HepG2 (cell line): Measurements from ENCODE around the gene FAM174B. TPM values are rescaled to one million over a fixed set of nuclear protein-coding genes. Genes with fewer than 3 reads are reported as not detected.

ENCODE experiments used
- ESRRA ChIP-seq: sonication (generic); formaldehyde crosslinking; IDR thresholded peaks from 2 replicates; pipeline ENCODE4 v1.5.1; 2020; ENCODE audit warnings: mild to moderate bottlenecking, low read depth, missing genetic modification reagents
- HMGA1 ChIP-seq: sonication (generic); formaldehyde crosslinking; conservative IDR thresholded peaks from 2 replicates; pipeline ENCODE4 v1.4.0; 2020; ENCODE audit warnings: missing genetic modification reagents
- HOXA9 ChIP-seq: sonication (generic); formaldehyde crosslinking; IDR thresholded peaks from 2 replicates; pipeline ENCODE4 v1.8.1; 2022; ENCODE audit warnings: missing genetic modification reagents, mild to moderate bottlenecking, moderate library complexity, borderline replicate concordance
- MAFG ChIP-seq: sonication (generic); formaldehyde crosslinking; IDR thresholded peaks from 2 replicates; pipeline ENCODE4 v1.5.1; 2020; ENCODE audit warnings: mild to moderate bottlenecking, missing genetic modification reagents
- MTA3 ChIP-seq: sonication (generic); formaldehyde crosslinking; IDR thresholded peaks from 2 replicates; pipeline ENCODE4 v1.4.0; 2020; ENCODE audit warnings: missing genetic modification reagents
- MXD4 ChIP-seq: IDR thresholded peaks from 2 replicates; pipeline ENCODE4 v1.6.1; 2016; ENCODE audit warnings: mild to moderate bottlenecking, missing biosample characterization, missing genetic modification reagents
- RARA ChIP-seq: IDR thresholded peaks from 2 replicates; pipeline ENCODE4 v1.6.1; 2016; ENCODE audit warnings: missing genetic modification reagents, missing compliant biosample characterization
- SOX5 ChIP-seq: IDR thresholded peaks from 2 replicates; pipeline ENCODE4 v1.6.1; 2016; ENCODE audit warnings: borderline replicate concordance
- TP53 ChIP-seq: sonication (generic); formaldehyde crosslinking; conservative IDR thresholded peaks from 2 replicates; pipeline ENCODE4 v1.4.0; 2020; ENCODE audit warnings: missing genetic modification reagents
- XBP1 ChIP-seq: sonication (generic); formaldehyde crosslinking; IDR thresholded peaks from 2 replicates; pipeline ENCODE4 v1.5.0; 2020; ENCODE audit warnings: missing genetic modification reagents
- YEATS4 ChIP-seq: sonication (generic); formaldehyde crosslinking; IDR thresholded peaks from 2 replicates; pipeline ENCODE4 v1.4.0; 2020; ENCODE audit warnings: missing genetic modification reagents, borderline replicate concordance
- ZBTB38 ChIP-seq: sonication (generic); formaldehyde crosslinking; IDR thresholded peaks from 2 replicates; pipeline ENCODE4 v1.5.1; 2020; ENCODE audit warnings: mild to moderate bottlenecking, missing genetic modification reagents
- ZBTB42 ChIP-seq: sonication (generic); formaldehyde crosslinking; IDR thresholded peaks from 2 replicates; pipeline ENCODE4 v1.5.0; 2020; ENCODE audit warnings: mild to moderate bottlenecking, missing genetic modification reagents
- ZNF530 ChIP-seq: sonication (generic); formaldehyde crosslinking; IDR thresholded peaks from 2 replicates; pipeline ENCODE4 v1.5.0; 2020; ENCODE audit warnings: low read depth, mild to moderate bottlenecking, missing genetic modification reagents
- polyA plus RNA-seq, 8 experiments: library from polyadenylated mRNA; depleted of rRNA in 3 of 8; stranded (reverse) in 7 of 8; unstranded in 1 of 8; fragments of >200 nt; fragmentation: Illumina TruSeq in 4 of 8; extraction: Trizol in 4 of 8; gene quantifications; 2 replicates each; pipeline versions ENCODE4 v1.2.1 to v1.2.3, GENCODE V29; 2011 to 2016; ENCODE audit warnings: low read depth in 4 of 8, missing spikeins in 1 of 8, mixed read lengths in 1 of 8; ENCODE audit not compliant: insufficient read depth in 1 of 8
- total RNA-seq, 5 experiments: library from RNA; depleted of rRNA; stranded (reverse); fragments of >200 nt; fragmentation: Illumina TruSeq; extraction: Trizol; gene quantifications; 2 replicates each; pipeline ENCODE4 v1.2.3, GENCODE V29; 2016; ENCODE audit warnings: low read depth in 1 of 5
- TF ChIP-seq, protein P1 (sequence below): sonication (generic); formaldehyde crosslinking; IDR thresholded peaks from 2 replicates; pipeline ENCODE4 v1.4.0; 2020; ENCODE audit warnings: low read depth, mild to moderate bottlenecking, missing genetic modification reagents
- TF ChIP-seq, protein P2 (sequence below): sonication (generic); formaldehyde crosslinking; IDR thresholded peaks from 2 replicates; pipeline ENCODE4 v1.4.0; 2020; ENCODE audit warnings: mild to moderate bottlenecking, missing genetic modification reagents
- TF ChIP-seq, protein P3 (sequence below): sonication (generic); formaldehyde crosslinking; IDR thresholded peaks from 2 replicates; pipeline ENCODE4 v1.4.0; 2020; ENCODE audit warnings: missing genetic modification reagents
- TF ChIP-seq, protein P4 (sequence below): sonication (generic); formaldehyde crosslinking; IDR thresholded peaks from 2 replicates; pipeline ENCODE4 v1.4.0; 2020; ENCODE audit warnings: missing genetic modification reagents
- TF ChIP-seq, protein P5 (sequence below): sonication (generic); formaldehyde crosslinking; IDR thresholded peaks from 2 replicates; pipeline ENCODE4 v1.9.0; 2022; ENCODE audit warnings: missing genetic modification reagents, mild to moderate bottlenecking, borderline replicate concordance
- TF ChIP-seq, protein P6 (sequence below): sonication (generic); formaldehyde crosslinking; IDR thresholded peaks from 2 replicates; pipeline ENCODE4 v1.4.0; 2020; ENCODE audit warnings: mild to moderate bottlenecking, missing genetic modification reagents

FAM174B gene
- total and polyA plus RNA-seq, 2 of the 13 experiments (the other 11 are each of a cell fraction or from before 2014, with no cell fraction given), result 0.90 to 2.1 TPM

DNA sequence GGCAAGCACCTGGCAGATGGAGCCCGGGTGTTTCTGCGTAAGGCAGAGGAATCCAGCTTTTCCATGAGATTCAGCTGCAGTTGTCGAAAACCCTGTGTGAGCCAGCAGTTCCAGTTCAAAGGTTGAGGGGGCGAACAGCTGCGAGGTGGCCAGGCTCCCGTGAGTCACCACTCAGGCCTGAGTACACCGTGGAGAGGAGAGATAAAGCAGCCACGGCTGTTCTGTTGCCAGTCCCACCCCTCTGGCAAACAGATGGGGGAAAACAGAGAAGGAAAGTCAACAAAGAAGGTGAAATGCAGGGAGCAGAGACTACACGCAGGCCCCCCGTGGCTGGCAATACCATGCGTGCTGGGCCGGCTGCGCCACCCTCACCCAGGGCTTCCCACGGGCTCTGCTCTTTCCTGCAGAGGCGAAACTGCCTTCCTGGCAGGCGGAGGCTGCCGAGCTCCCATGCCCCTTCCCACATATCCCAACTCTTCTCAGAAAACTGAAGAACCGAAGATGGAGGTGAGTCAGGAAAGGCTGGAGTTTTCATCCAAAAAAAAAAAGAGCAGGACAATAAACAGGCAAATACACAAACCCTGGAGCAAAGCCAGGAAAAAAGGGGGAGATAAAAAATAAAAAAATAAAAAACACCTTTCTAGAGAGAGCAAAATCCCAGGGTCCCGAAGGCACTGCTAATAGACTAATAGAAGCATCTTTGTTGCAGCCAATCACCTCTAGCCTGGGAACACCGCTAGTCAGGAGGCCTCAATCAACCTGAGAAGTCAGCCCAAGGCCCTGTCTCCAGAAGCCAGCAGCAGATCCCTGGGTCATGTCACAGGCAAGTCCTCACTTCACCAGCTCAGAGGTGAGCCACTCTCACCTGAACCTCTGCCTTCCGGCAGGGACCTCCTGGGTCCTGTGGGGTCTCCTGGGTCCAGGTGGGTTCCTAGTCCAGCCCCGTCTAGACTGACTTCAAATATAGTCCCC, 37.7 kb downstream of the FAM174B start (continued):
- TF ChIP-seq, protein P1, sequence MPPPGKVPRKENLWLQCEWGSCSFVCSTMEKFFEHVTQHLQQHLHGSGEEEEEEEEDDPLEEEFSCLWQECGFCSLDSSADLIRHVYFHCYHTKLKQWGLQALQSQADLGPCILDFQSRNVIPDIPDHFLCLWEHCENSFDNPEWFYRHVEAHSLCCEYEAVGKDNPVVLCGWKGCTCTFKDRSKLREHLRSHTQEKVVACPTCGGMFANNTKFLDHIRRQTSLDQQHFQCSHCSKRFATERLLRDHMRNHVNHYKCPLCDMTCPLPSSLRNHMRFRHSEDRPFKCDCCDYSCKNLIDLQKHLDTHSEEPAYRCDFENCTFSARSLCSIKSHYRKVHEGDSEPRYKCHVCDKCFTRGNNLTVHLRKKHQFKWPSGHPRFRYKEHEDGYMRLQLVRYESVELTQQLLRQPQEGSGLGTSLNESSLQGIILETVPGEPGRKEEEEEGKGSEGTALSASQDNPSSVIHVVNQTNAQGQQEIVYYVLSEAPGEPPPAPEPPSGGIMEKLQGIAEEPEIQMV (CRISPR knock-in tag), result no peak
- TF ChIP-seq MAFG (CRISPR knock-in tag) (no peak), RARA (peak; percentile 41; the same call in 1 of the 2 replicates), YEATS4 (CRISPR knock-in tag) (no peak; the same call in 1 of the 2 replicates), HOXA9 (CRISPR knock-in tag) (no peak), ESRRA (no peak), ZNF530 (CRISPR knock-in tag) (no peak), ZBTB38 (CRISPR knock-in tag) (0 out of 2 replicates have a peak, but pooled peaks have one; percentile 26), TP53 (CRISPR knock-in tag) (0 out of 2 replicates have a peak, but pooled peaks have one; percentile 37), ZBTB42 (no peak), MXD4 (no peak), SOX5 (CRISPR knock-in tag) (peak; percentile 63), MTA3 (CRISPR knock-in tag) (no peak), HMGA1 (CRISPR knock-in tag) (no peak), XBP1 (CRISPR knock-in tag) (0 out of 2 replicates have a peak, but pooled peaks have one; percentile 53)
- TF ChIP-seq, protein P2, sequence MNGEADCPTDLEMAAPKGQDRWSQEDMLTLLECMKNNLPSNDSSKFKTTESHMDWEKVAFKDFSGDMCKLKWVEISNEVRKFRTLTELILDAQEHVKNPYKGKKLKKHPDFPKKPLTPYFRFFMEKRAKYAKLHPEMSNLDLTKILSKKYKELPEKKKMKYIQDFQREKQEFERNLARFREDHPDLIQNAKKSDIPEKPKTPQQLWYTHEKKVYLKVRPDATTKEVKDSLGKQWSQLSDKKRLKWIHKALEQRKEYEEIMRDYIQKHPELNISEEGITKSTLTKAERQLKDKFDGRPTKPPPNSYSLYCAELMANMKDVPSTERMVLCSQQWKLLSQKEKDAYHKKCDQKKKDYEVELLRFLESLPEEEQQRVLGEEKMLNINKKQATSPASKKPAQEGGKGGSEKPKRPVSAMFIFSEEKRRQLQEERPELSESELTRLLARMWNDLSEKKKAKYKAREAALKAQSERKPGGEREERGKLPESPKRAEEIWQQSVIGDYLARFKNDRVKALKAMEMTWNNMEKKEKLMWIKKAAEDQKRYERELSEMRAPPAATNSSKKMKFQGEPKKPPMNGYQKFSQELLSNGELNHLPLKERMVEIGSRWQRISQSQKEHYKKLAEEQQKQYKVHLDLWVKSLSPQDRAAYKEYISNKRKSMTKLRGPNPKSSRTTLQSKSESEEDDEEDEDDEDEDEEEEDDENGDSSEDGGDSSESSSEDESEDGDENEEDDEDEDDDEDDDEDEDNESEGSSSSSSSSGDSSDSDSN (CRISPR knock-in tag), result peak; percentile 77
- TF ChIP-seq, protein P3, sequence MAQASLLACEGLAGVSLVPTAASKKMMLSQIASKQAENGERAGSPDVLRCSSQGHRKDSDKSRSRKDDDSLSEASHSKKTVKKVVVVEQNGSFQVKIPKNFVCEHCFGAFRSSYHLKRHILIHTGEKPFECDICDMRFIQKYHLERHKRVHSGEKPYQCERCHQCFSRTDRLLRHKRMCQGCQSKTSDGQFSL (CRISPR knock-in tag), result no peak
- TF ChIP-seq, protein P4, sequence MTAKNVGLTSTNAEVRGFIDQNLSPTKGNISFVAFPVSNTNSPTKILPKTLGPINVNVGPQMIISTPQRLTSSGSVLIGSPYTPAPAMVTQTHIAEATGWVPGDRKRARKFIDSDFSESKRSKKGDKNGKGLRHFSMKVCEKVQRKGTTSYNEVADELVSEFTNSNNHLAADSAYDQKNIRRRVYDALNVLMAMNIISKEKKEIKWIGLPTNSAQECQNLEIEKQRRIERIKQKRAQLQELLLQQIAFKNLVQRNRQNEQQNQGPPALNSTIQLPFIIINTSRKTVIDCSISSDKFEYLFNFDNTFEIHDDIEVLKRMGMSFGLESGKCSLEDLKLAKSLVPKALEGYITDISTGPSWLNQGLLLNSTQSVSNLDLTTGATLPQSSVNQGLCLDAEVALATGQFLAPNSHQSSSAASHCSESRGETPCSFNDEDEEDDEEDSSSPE (CRISPR knock-in tag), result no peak
- TF ChIP-seq, protein P5, sequence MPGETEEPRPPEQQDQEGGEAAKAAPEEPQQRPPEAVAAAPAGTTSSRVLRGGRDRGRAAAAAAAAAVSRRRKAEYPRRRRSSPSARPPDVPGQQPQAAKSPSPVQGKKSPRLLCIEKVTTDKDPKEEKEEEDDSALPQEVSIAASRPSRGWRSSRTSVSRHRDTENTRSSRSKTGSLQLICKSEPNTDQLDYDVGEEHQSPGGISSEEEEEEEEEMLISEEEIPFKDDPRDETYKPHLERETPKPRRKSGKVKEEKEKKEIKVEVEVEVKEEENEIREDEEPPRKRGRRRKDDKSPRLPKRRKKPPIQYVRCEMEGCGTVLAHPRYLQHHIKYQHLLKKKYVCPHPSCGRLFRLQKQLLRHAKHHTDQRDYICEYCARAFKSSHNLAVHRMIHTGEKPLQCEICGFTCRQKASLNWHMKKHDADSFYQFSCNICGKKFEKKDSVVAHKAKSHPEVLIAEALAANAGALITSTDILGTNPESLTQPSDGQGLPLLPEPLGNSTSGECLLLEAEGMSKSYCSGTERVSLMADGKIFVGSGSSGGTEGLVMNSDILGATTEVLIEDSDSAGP (CRISPR knock-in tag), result no peak
- TF ChIP-seq, protein P6, sequence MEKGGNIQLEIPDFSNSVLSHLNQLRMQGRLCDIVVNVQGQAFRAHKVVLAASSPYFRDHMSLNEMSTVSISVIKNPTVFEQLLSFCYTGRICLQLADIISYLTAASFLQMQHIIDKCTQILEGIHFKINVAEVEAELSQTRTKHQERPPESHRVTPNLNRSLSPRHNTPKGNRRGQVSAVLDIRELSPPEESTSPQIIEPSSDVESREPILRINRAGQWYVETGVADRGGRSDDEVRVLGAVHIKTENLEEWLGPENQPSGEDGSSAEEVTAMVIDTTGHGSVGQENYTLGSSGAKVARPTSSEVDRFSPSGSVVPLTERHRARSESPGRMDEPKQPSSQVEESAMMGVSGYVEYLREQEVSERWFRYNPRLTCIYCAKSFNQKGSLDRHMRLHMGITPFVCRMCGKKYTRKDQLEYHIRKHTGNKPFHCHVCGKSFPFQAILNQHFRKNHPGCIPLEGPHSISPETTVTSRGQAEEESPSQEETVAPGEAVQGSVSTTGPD (CRISPR knock-in tag), result peak; percentile 80
